Bronchial epithelial cell (primary cell): ENCODE data around the gene MTREX. TPM values are rescaled to one million over a fixed set of nuclear protein-coding genes. Genes with fewer than 3 reads are reported as not detected.

ENCODE experiments used
- DNase-seq: peaks from one replicate; pipeline ENCODE4 v3.0.0-alpha.2; 2010; ENCODE audit warnings: low read depth
- FAIRE-seq: peaks from 2 replicates; lab custom pipeline; 2011; peaks lifted over from hg19 to GRCh38; lab: Jason Lieb, UNC
- H3K27me3 ChIP-seq: 2 replicates; pipeline ENCODE4 v1.5.1; 2011; ENCODE audit warnings: low read length; ENCODE audit not compliant: control insufficient read depth, insufficient read depth
- H3K36me3 ChIP-seq: 2 replicates; pipeline ENCODE4 v1.5.1; 2011; ENCODE audit warnings: low read length; ENCODE audit not compliant: control insufficient read depth, insufficient read depth
- H3K4me3 ChIP-seq: 2 replicates; pipeline ENCODE4 v1.5.1; 2011; ENCODE audit warnings: mild to moderate bottlenecking, low read depth, low read length, control low read depth
- total RNA-seq: library from RNA; depleted of rRNA; stranded (reverse); fragments of >200 nt; gene quantifications from 2 replicates; pipeline ENCODE4 v1.2.1, GENCODE V29; 2014
- TF ChIP-seq, protein P1 (sequence below): IDR thresholded peaks from 2 replicates; pipeline ENCODE4 v1.5.1; 2011; ENCODE audit warnings: mild to moderate bottlenecking, moderate library complexity, low read length, control low read depth, inconsistent platforms; ENCODE audit not compliant: insufficient read depth, severe bottlenecking

The MTREX gene
- total RNA-seq, 1 donor from 2014 or later, result 82.1 TPM

DNA sequence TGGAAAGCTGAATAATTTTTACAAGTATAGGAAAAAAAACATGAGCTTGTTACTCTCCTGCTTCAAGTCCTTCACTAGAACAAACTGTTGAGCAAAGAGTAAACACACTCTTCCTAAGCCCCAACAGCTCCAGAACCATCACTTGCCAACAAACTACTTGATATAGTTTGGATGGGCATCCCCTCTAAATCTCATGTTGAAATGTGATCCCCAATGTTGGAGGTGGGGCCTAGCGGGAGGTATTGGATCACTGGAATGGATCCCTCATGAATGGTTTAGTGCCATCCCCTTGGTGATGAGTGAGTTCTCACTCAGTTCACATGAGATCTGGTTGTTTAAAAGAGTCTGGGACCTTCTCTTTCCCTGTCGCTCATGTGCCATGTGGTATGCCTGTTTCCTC is 144.2 kb downstream of the MTREX start:
- DNase-seq, result no peak
- FAIRE-seq, result no peak
- no peak overlapping the region for H3K4me3 ChIP-seq

DNA sequence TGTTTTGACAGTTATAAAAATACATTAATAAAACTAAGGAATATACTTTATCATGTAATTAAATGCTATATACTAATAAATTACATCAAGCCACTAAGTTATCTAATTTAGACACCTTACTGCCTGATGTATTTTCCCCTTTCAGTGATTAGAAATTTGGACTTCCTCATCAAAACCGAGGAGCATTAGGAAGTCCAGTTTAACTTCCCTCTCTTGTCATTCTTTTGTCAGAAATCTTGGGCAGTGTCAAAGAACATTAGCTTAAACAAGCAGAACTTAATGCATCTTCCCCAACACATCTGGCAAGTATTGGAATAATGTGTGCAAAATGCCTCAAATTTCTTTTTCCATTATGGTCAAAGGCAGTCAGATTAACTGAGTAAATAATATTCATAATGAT is 145.4 kb downstream of the MTREX start:
- no peaks in the 10 kb centered on the region for H3K36me3 ChIP-seq
- H3K27me3 ChIP-seq, result no peaks in the 10 kb centered on the region
- no peak overlapping the region for H3K4me3 ChIP-seq
- TF ChIP-seq, protein P1, sequence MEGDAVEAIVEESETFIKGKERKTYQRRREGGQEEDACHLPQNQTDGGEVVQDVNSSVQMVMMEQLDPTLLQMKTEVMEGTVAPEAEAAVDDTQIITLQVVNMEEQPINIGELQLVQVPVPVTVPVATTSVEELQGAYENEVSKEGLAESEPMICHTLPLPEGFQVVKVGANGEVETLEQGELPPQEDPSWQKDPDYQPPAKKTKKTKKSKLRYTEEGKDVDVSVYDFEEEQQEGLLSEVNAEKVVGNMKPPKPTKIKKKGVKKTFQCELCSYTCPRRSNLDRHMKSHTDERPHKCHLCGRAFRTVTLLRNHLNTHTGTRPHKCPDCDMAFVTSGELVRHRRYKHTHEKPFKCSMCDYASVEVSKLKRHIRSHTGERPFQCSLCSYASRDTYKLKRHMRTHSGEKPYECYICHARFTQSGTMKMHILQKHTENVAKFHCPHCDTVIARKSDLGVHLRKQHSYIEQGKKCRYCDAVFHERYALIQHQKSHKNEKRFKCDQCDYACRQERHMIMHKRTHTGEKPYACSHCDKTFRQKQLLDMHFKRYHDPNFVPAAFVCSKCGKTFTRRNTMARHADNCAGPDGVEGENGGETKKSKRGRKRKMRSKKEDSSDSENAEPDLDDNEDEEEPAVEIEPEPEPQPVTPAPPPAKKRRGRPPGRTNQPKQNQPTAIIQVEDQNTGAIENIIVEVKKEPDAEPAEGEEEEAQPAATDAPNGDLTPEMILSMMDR, result no peak
- DNase-seq (no peak), FAIRE-seq (no peak)

More for the DNA sequence above, 144.2 kb downstream of the MTREX start:
- Histone ChIP-seq H3K36me3 (no peaks in the 10 kb centered on the region), H3K27me3 (no peaks in the 10 kb centered on the region)
- TF ChIP-seq, protein P1, result no peak

GRCh38 chr5:55454282-55454681 is 146.5 kb downstream of the MTREX start:
- TF ChIP-seq, protein P1, result no peak
- FAIRE-seq, result no peak

DNA sequence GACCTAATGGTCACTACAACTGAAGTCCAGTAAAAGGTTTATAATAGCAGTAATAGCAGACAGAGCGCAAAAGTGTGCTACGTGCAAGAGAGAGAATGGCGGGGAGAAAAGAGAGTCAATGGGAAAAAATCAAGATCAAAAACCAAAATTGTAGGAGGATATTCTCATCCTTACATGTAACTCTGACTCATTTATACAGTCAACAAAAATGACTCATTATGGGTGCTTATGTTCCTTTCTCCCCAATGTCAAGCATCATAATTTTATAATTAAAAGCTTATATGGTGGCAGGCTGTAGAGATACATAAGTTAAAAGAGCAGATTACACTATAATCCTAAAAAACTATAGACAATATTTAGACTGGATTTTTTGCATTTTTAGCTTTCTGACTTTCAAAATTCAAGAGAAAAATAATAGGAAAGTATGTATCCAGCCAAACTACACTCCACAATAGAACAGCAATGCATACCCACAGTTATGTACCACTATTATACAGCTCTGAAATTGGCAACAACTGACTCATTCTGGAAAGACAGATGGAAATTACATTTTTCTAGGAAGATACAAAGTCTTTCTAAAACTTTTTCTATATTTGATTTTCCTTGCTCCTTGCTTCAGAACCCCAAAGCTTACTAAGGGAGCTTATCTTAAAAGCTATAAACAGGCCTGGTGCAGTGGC is 148.6 kb downstream of the MTREX start:
- H3K4me3 ChIP-seq, result no peak overlapping the region
- no peak for FAIRE-seq
- H3K27me3 ChIP-seq, result no peaks in the 10 kb centered on the region
- peak; percentile 88 for DNase-seq
- TF ChIP-seq, protein P1, result no peak
- no peaks in the 10 kb centered on the region for H3K36me3 ChIP-seq

More at GRCh38 chr5:55454282-55454681, 146.5 kb downstream of the MTREX start:
- Histone ChIP-seq H3K27me3 (no peaks in the 10 kb centered on the region), H3K36me3 (no peaks in the 10 kb centered on the region), H3K4me3 (no peak overlapping the region)
- no peak for DNase-seq

GRCh38 chr5:55459572-55459971 is 151.8 kb downstream of the MTREX start:
- TF ChIP-seq, protein P1, result no peak
- no peaks in the 10 kb centered on the region for H3K36me3 ChIP-seq
- DNase-seq, result no peak
- H3K27me3 ChIP-seq, result no peaks in the 10 kb centered on the region
- FAIRE-seq, result no peak
- no peak overlapping the region for H3K4me3 ChIP-seq

GRCh38 chr5:55463613-55464012 is 155.8 kb downstream of the MTREX start:
- DNase-seq, result no peak
- H3K36me3 ChIP-seq, result no peaks in the 10 kb centered on the region
- TF ChIP-seq, protein P1, result no peak
- no peaks in the 10 kb centered on the region for H3K27me3 ChIP-seq
- no peak for FAIRE-seq
- no peak overlapping the region for H3K4me3 ChIP-seq
